Sigmoid colon (tissue), 7 donors: Measurements from ENCODE around the gene CACNA1E. TPM values are rescaled to one million over a fixed set of nuclear protein-coding genes. Genes with fewer than 3 reads are reported as not detected.

ENCODE experiments used
- DNase-seq: peaks from one replicate; pipeline ENCODE4 v3.0.0-alpha.2; 2019
- H3K27ac ChIP-seq, 4 donors: fragments of 200-600 bp; sonication (generic); one replicate each; pipeline ENCODE4 v1.5.1; 2016 to 2019; ENCODE audit warnings: mild to moderate bottlenecking in 1 of 4
- H3K27me3 ChIP-seq, 3 donors: fragments of 200-600 bp; sonication (generic); one replicate each; pipeline ENCODE4 v1.5.1; 2019; ENCODE audit warnings: mild to moderate bottlenecking in 1 of 3
- H3K36me3 ChIP-seq, 4 donors: fragments of 200-600 bp; sonication (generic); one replicate each; pipeline ENCODE4 v1.5.1; 2016 to 2019
- H3K4me1 ChIP-seq, 4 donors: fragments of 200-600 bp; sonication (generic); one replicate each; pipeline ENCODE4 v1.5.1; 2017 to 2019
- H3K4me3 ChIP-seq, 4 donors: fragments of 200-600 bp; sonication (generic); one replicate each; pipeline ENCODE4 v1.5.1; 2017 to 2019; ENCODE audit warnings: mild to moderate bottlenecking in 2 of 4, moderate library complexity in 1 of 4
- H3K9me3 ChIP-seq, 4 donors: fragments of 200-600 bp in 3 of 4; sonication (generic) in 3 of 4; one replicate each; pipeline versions ENCODE4 v1.5.1 to v1.6.1; 2013 to 2019
- EP300 ChIP-seq, 4 donors: sonication (generic); formaldehyde crosslinking; IDR thresholded peaks; one replicate each; pipeline ENCODE4 v1.6.1; 2017; ENCODE audit warnings: antibody characterized with exemption in 4 of 4
- POLR2A ChIP-seq, 2 donors: fragments of 450-650 bp; IDR thresholded peaks; one replicate each; pipeline ENCODE4 v1.6.1; 2016; ENCODE audit warnings: antibody characterized with exemption in 2 of 2, mild to moderate bottlenecking in 2 of 2, moderate library complexity in 2 of 2
- POLR2AphosphoS5 ChIP-seq, 4 donors: sonication (generic); formaldehyde crosslinking; IDR thresholded peaks; one replicate each; pipeline ENCODE4 v1.6.1; 2017; ENCODE audit warnings: antibody characterized with exemption in 4 of 4
- WGBS, 2 donors: extraction: QIAGEN DNeasy Blood & Tissue Kit; methylation state at CpG; one replicate each; pipeline ENCODE4 v1.1.7; 2013; 5-methylcytosine and 5-hydroxymethylcytosine counted together
- intact Hi-C: fragments of 100-400 bp; cut with DNase I; formaldehyde crosslinking; loops from one replicate; pipeline ENCODE4 v1.15.1; 2023
- polyA plus RNA-seq, 3 donors: library from polyadenylated mRNA; stranded (reverse); fragments of 200-250 nt; gene quantifications; one replicate each; pipeline ENCODE4 v1.2.3, GENCODE V29; 2013
- total RNA-seq, 4 donors: library from RNA; depleted of rRNA; stranded (reverse); fragments of >200 nt; gene quantifications; one replicate each; pipeline ENCODE4 v1.1.0, GENCODE V29; 2016
- TF ChIP-seq, protein P1 (sequence below), 4 experiments: fragments of 450-650 bp in 3 of 4; fragments of 200-600 bp in 1 of 4; IDR thresholded peaks; one replicate each; pipeline ENCODE4 v1.5.1; 2016 to 2019; ENCODE audit warnings: antibody characterized with exemption in 4 of 4, mild to moderate bottlenecking in 3 of 4, moderate library complexity in 2 of 4
- donor health status: healthy with polysubstance abuse.
- donor health status: Bipolar disorder and iron deficiency.
- donor health status: healthy.

The CACNA1E gene
- total and polyA plus RNA-seq, 7 donors = 0.16 to 1.1 (median 0.36) TPM; not detected in 2

DNA sequence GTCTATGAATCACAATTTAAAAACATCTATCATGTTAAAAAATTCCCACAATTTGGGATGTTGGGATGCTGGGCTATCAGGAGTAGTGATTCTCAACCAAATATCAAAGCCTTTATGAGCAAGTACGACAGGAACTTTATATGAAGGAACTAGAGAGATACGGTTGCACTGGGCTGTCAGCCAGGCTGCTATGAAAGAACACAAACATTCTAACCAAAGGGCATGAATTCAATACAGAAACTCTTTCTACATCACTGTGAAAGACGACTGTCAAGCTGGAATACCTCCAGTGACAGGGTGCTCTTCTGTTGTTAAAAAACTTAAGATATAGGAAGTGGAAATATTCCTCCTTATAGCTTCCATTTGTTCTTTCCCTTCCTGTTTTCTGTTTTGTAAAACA lies 9.8 kb downstream of the CACNA1E start:
- no peak for DNase-seq
- H3K4me1 ChIP-seq = peaks cover 0 to 10% (median 0%) of the 10 kb centered on the region in 4 donors
- no peak overlapping the region for H3K4me3 ChIP-seq
- H3K36me3 ChIP-seq = no peaks in the 10 kb centered on the region
- no peaks in the 10 kb centered on the region for H3K9me3 ChIP-seq
- intact Hi-C loops = no loop called here
- TF ChIP-seq POLR2A (IDR thresholded peaks at IDR 0.05) (no peak), EP300 (IDR thresholded peaks at IDR 0.05) (no peak), POLR2AphosphoS5 (IDR thresholded peaks at IDR 0.05) (no peak)
- TF ChIP-seq, protein P1, sequence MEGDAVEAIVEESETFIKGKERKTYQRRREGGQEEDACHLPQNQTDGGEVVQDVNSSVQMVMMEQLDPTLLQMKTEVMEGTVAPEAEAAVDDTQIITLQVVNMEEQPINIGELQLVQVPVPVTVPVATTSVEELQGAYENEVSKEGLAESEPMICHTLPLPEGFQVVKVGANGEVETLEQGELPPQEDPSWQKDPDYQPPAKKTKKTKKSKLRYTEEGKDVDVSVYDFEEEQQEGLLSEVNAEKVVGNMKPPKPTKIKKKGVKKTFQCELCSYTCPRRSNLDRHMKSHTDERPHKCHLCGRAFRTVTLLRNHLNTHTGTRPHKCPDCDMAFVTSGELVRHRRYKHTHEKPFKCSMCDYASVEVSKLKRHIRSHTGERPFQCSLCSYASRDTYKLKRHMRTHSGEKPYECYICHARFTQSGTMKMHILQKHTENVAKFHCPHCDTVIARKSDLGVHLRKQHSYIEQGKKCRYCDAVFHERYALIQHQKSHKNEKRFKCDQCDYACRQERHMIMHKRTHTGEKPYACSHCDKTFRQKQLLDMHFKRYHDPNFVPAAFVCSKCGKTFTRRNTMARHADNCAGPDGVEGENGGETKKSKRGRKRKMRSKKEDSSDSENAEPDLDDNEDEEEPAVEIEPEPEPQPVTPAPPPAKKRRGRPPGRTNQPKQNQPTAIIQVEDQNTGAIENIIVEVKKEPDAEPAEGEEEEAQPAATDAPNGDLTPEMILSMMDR (IDR thresholded peaks at IDR 0.05) = no peak
- H3K27me3 ChIP-seq = peaks cover 0 to 15% (median 0%) of the 10 kb centered on the region in 3 donors
- 6 to 51% methylated on average over 3 of the region's 3 CpGs for WGBS, 2 donors
- no peak overlapping the region for H3K27ac ChIP-seq

DNA sequence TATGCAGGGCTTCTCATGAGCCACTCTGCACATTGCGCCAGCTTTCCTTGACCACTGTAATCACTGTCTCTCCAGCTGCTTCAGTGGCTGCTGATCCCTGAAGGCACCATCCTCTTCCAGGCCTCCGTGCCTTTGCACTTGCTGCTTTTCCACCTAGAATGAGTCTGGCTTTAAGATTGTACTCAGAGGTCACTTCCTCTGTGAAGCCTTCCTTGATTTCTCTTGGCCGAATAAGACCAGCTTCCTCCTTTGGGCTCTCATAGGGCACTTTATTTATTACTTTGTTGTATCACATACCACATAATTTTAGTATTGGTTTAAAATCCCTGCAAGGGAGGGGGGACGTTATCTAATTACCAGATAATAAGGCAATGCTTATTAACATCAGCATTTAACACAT lies 10.6 kb downstream of the CACNA1E start:
- no peak for DNase-seq
- Histone ChIP-seq H3K27me3 (peaks cover 0 to 12% (median 0%) of the 10 kb centered on the region in 3 donors), H3K27ac (no peak overlapping the region), H3K4me1 (peaks cover 0 to 10% (median 0%) of the 10 kb centered on the region in 4 donors), H3K36me3 (no peaks in the 10 kb centered on the region), H3K9me3 (no peaks in the 10 kb centered on the region), H3K4me3 (no peak overlapping the region)
- 80 to 88% methylated on average over 4 of the region's 4 CpGs for WGBS, 2 donors
- intact Hi-C loops = no loop called here
- no peak for TF ChIP-seq EP300 (IDR thresholded peaks at IDR 0.05)
- TF ChIP-seq, protein P1 (IDR thresholded peaks at IDR 0.05) = no peak
- TF ChIP-seq POLR2AphosphoS5 (IDR thresholded peaks at IDR 0.05) = no peak
- TF ChIP-seq POLR2A (IDR thresholded peaks at IDR 0.05) = no peak

DNA sequence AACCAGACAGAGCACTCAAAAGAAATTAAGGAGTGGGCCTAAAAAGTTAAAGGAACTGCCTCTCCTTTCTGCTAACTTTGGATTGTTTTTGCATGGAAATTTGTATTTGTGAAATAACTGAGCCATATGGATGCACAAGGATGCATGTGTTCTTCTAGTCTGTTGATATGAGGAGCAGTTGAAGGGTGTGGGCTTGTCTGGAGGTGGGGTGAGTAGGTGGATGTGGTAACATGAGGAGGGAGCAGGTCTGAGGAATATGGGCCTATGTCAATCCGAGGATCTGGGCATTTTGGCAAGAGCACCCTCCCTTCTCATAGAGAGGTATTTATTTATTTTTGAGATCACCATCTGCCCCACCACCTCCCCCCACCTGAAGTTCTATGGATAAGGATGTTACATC lies 13.4 kb downstream of the CACNA1E start:
- WGBS, 2 donors = 41 to 53% methylated on average over 1 of the region's 1 CpG

DNA sequence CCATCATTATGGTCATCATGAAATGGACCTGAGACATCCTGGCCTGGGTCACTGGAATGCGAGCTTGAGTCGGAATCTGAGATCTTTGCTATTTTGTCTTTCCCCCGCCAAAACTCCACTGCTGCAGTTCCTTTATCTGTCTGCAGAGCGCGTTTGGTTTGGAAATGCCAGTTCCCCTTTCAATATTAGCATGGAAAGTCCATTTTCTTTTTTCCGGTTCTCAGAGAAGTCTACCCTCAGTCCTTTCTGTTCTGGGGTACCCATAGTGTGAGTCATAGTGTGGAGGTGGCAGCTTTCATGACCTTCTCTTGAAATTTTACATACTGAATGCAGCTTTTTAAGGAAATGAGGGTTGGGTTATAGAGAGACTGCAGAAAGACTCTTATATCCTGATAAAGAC lies 14.6 kb downstream of the CACNA1E start:
- Histone ChIP-seq H3K9me3 (no peaks in the 10 kb centered on the region), H3K27me3 (no peaks in the 10 kb centered on the region), H3K27ac (no peak overlapping the region), H3K4me3 (no peak overlapping the region), H3K36me3 (no peaks in the 10 kb centered on the region), H3K4me1 (peaks cover 0 to 10% (median 0%) of the 10 kb centered on the region in 4 donors)
- intact Hi-C loops = no loop called here
- 75 to 83% methylated on average over 6 of the region's 6 CpGs for WGBS, 2 donors
- no peak for DNase-seq
- no peak for TF ChIP-seq POLR2AphosphoS5 (IDR thresholded peaks at IDR 0.05)
- TF ChIP-seq EP300 (IDR thresholded peaks at IDR 0.05) = no peak
- TF ChIP-seq, protein P1 (IDR thresholded peaks at IDR 0.05) = no peak
- no peak for TF ChIP-seq POLR2A (IDR thresholded peaks at IDR 0.05)

More for the DNA sequence above, 13.4 kb downstream of the CACNA1E start:
- Histone ChIP-seq H3K27ac (no peak overlapping the region), H3K27me3 (peaks cover 0 to 3% (median 0%) of the 10 kb centered on the region in 3 donors), H3K4me3 (no peak overlapping the region), H3K36me3 (no peaks in the 10 kb centered on the region), H3K9me3 (no peaks in the 10 kb centered on the region), H3K4me1 (peaks cover 0 to 10% (median 0%) of the 10 kb centered on the region in 4 donors)
- intact Hi-C loops = no loop called here
- TF ChIP-seq POLR2A (IDR thresholded peaks at IDR 0.05) = no peak
- no peak for TF ChIP-seq POLR2AphosphoS5 (IDR thresholded peaks at IDR 0.05)
- TF ChIP-seq, protein P1 (IDR thresholded peaks at IDR 0.05) = no peak
- no peak for TF ChIP-seq EP300 (IDR thresholded peaks at IDR 0.05)
- no peak for DNase-seq

DNA sequence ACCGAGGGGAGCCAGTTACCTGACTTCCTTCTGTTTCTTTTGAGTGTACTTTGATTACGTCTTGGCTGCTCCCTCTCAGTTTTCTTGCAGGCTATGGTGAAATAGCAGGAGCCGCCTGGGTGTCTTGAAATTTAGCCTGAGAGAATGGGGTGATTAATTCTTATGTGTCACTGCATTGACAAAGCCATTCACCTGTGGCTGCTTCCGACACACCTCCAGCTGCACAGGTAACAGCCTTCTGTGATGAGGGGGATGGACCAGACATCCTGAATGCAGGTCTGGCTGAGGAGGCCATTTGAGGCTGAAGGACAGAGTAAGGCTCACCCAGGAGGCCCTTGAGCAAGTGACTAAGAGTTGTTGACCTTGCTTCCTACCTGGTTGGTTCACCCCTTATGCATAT lies 16.5 kb downstream of the CACNA1E start:
- intact Hi-C loops = no loop called here
- Histone ChIP-seq H3K27me3 (no peaks in the 10 kb centered on the region), H3K27ac (no peak overlapping the region), H3K36me3 (no peaks in the 10 kb centered on the region), H3K4me3 (no peak overlapping the region), H3K9me3 (no peaks in the 10 kb centered on the region), H3K4me1 (peaks cover 0 to 9% (median 0%) of the 10 kb centered on the region in 4 donors)
- TF ChIP-seq POLR2A (IDR thresholded peaks at IDR 0.05) (no peak), EP300 (IDR thresholded peaks at IDR 0.05) (no peak), POLR2AphosphoS5 (IDR thresholded peaks at IDR 0.05) (no peak)
- TF ChIP-seq, protein P1 (IDR thresholded peaks at IDR 0.05) = no peak
- DNase-seq = no peak
- WGBS, 2 donors = 86 to 88% methylated on average over 4 of the region's 4 CpGs
